SU-DHL-6 (cell line): ENCODE results near the gene RAD51B.

ENCODE experiments used
- EZH2phosphoT487 ChIP-seq: fragments of 200-600 bp; sonication (generic), shearing (Covaris generic); conservative IDR thresholded peaks from 2 replicates; pipeline ENCODE4 v1.6.1; 2018; ENCODE audit warnings: mild to moderate bottlenecking, antibody characterized with exemption, low read length, moderate library complexity, mixed read lengths
- TF ChIP-seq, protein P1 (sequence below): fragments of 200-600 bp; sonication (generic); IDR thresholded peaks from one replicate; pipeline ENCODE4 v1.5.1; 2017; ENCODE audit warnings: antibody characterized with exemption, mild to moderate bottlenecking, low read length, moderate library complexity; ENCODE audit not compliant: insufficient read depth, poor library complexity, severe bottlenecking

GRCh38 chr14:68232300-68233055 is 412.9 kb downstream of the RAD51B start:
- TF ChIP-seq, protein P1, sequence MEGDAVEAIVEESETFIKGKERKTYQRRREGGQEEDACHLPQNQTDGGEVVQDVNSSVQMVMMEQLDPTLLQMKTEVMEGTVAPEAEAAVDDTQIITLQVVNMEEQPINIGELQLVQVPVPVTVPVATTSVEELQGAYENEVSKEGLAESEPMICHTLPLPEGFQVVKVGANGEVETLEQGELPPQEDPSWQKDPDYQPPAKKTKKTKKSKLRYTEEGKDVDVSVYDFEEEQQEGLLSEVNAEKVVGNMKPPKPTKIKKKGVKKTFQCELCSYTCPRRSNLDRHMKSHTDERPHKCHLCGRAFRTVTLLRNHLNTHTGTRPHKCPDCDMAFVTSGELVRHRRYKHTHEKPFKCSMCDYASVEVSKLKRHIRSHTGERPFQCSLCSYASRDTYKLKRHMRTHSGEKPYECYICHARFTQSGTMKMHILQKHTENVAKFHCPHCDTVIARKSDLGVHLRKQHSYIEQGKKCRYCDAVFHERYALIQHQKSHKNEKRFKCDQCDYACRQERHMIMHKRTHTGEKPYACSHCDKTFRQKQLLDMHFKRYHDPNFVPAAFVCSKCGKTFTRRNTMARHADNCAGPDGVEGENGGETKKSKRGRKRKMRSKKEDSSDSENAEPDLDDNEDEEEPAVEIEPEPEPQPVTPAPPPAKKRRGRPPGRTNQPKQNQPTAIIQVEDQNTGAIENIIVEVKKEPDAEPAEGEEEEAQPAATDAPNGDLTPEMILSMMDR = no peak
- no peak for TF ChIP-seq EZH2phosphoT487
